Ascending aorta (tissue), 2 donors: ENCODE measurements around the gene AGPS. TPM values are rescaled to one million over a fixed set of nuclear protein-coding genes. Genes with fewer than 3 reads are reported as not detected.

Experiments
- DNase-seq, 2 donors: peaks; one replicate each; pipeline ENCODE4 v3.0.0-alpha.2; 2019; ENCODE audit warnings: low spot score in 2 of 2
- H3K27ac ChIP-seq, 2 donors: fragments of 200-600 bp; sonication (generic); one replicate each; pipeline ENCODE4 v1.5.1; 2016 to 2017; ENCODE audit warnings: mild to moderate bottlenecking in 1 of 2
- H3K27me3 ChIP-seq: fragments of 200-600 bp; sonication (generic); one replicate; pipeline ENCODE4 v1.5.1; 2017
- H3K36me3 ChIP-seq, 2 donors: fragments of 200-600 bp; sonication (generic); one replicate each; pipeline ENCODE4 v1.5.1; 2016
- H3K4me1 ChIP-seq, 2 donors: fragments of 200-600 bp; sonication (generic); one replicate each; pipeline ENCODE4 v1.5.1; 2016 to 2017; ENCODE audit warnings: mild to moderate bottlenecking in 1 of 2
- H3K4me3 ChIP-seq, 2 donors: fragments of 200-600 bp; sonication (generic); one replicate each; pipeline ENCODE4 v1.5.1; 2016 to 2017; ENCODE audit warnings: mild to moderate bottlenecking in 1 of 2
- H3K9me3 ChIP-seq, 2 donors: fragments of 200-600 bp; sonication (generic); one replicate each; pipeline ENCODE4 v1.5.1; 2016
- CTCF ChIP-seq, 3 experiments: fragments of 200-600 bp in 2 of 3; fragments of 450-650 bp in 1 of 3; sonication (generic) in 2 of 3; IDR thresholded peaks; one replicate each; pipeline ENCODE4 v1.5.1; 2016 to 2019; ENCODE audit warnings: antibody characterized with exemption in 3 of 3, mild to moderate bottlenecking in 1 of 3, moderate library complexity in 1 of 3
- intact Hi-C: fragments of 100-400 bp; cut with DNase I; formaldehyde crosslinking; loops from one replicate; pipeline ENCODE4 v1.15.1; 2023
- total RNA-seq: library from RNA; depleted of rRNA; stranded (reverse); fragments of >200 nt; gene quantifications from one replicate; pipeline ENCODE4 v1.1.0, GENCODE V29; 2016

The AGPS gene
- total RNA-seq, 1 donor from 2014 or later, result 15.9 TPM

GRCh38 chr2:177551989-177552421, 159.4 kb downstream of the AGPS start:
- intact Hi-C loops, result loop anchor here (5.0 kb wide), 3 partner anchors 220 to 390 kb away; no protein-coding TSS in a partner anchor
- no peak for TF ChIP-seq CTCF (IDR thresholded peaks at IDR 0.05)
- peak in 1 of 2 donors; percentile 68 for DNase-seq

GRCh38 chr2:177552422-177553175, 160.0 kb downstream of the AGPS start:
- Histone ChIP-seq H3K27ac (peak overlapping the region; percentile 87 to 95), H3K36me3 (no peaks in the 10 kb centered on the region), H3K27me3 (no peaks in the 10 kb centered on the region), H3K4me1 (peaks cover 0 to 3% of the 10 kb centered on the region in 2 donors), H3K4me3 (peak overlapping the region; percentile 89 to 96), H3K9me3 (no peaks in the 10 kb centered on the region)
- intact Hi-C loops, result loop anchor here (1.0 to 5.0 kb wide), 4 partner anchors 66 to 390 kb away; a partner anchor contains a TSS
- TF ChIP-seq CTCF (IDR thresholded peaks at IDR 0.05), result no peak
- peak; percentile 46 to 92 for DNase-seq

More at GRCh38 chr2:177551989-177552421, 159.4 kb downstream of the AGPS start:
- Histone ChIP-seq H3K27ac (peak overlapping the region in 1 of 2 donors; percentile 95), H3K9me3 (no peaks in the 10 kb centered on the region), H3K36me3 (no peaks in the 10 kb centered on the region), H3K4me3 (peak overlapping the region; percentile 89 to 96), H3K4me1 (peaks cover 0 to 3% of the 10 kb centered on the region in 2 donors), H3K27me3 (no peaks in the 10 kb centered on the region)

DNA sequence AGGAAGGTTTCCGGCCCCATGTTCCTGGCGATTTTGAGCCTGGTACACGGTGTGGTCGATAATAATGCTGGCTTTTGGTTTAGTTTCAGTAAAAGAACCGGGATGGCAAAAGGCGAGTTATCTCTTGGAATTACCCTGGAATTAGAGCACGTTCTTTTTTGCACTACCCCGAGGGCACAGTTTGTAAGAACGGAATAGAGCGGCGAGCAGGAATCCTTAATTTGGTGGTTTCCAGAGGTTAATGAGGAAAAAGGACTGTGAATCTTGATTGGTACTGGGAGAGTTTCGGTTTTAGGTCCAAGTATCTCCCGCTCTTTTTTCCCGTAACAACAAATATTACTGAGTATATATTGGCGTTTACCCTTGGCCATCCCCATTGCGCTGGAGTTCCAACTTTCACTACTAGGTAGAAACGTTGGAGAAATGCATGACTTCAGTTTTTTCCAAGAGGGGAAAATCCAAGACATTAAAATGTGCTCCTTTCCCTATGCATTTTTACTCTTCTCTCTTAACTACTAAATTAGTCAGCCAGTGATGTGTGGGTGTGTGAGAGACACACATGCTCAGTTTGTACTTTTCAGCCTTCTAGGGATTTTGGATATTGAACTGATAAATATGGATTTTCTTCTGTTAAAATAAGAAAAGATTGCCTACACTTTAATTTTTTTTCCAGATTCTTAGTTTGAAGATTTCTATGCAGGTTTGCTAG, 160.8 kb downstream of the AGPS start:
- H3K27me3 ChIP-seq, result no peaks in the 10 kb centered on the region
- no peak for TF ChIP-seq CTCF (IDR thresholded peaks at IDR 0.05)
- peaks cover 0 to 3% of the 10 kb centered on the region in 2 donors for H3K4me1 ChIP-seq
- no peaks in the 10 kb centered on the region for H3K9me3 ChIP-seq
- H3K36me3 ChIP-seq, result no peaks in the 10 kb centered on the region
- H3K4me3 ChIP-seq, result peak overlapping the region; percentile 89 to 96
- no peak for DNase-seq
- intact Hi-C loops, result loop anchor here (1.0 to 5.0 kb wide), 4 partner anchors 65 to 391 kb away; a partner anchor contains a TSS
- peak overlapping the region; percentile 87 to 95 for H3K27ac ChIP-seq

DNA sequence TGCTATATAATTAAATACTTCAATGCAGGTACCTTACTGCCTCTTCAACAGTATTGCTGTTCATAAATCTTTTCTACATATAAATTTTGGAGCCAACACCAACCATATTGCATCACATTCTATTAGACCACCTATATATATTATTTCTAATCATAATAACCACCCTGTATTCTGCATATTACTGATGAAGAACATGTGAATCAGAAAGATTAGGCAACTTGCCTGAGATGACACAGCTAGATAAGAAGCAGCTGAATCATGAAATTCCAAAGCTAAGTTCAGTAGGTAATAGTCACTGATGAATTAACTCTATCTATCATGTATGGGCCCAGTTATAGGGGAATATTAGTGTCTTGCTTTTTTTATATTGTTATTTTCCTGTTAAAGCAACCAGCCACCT, 161.8 kb downstream of the AGPS start:
- Histone ChIP-seq H3K36me3 (no peaks in the 10 kb centered on the region), H3K27ac (no peak overlapping the region), H3K27me3 (no peaks in the 10 kb centered on the region), H3K4me1 (peaks cover 0 to 3% of the 10 kb centered on the region in 2 donors), H3K9me3 (no peaks in the 10 kb centered on the region), H3K4me3 (no peak overlapping the region)
- no peak for DNase-seq
- intact Hi-C loops, result loop anchor here (5.0 kb wide), 3 partner anchors 222 to 392 kb away; no protein-coding TSS in a partner anchor
- no peak for TF ChIP-seq CTCF (IDR thresholded peaks at IDR 0.05)

GRCh38 chr2:177556153-177556552, 163.6 kb downstream of the AGPS start:
- intact Hi-C loops, result no loop called here
- no peaks in the 10 kb centered on the region for H3K9me3 ChIP-seq
- H3K4me3 ChIP-seq, result no peak overlapping the region
- DNase-seq, result no peak
- no peaks in the 10 kb centered on the region for H3K36me3 ChIP-seq
- no peak for TF ChIP-seq CTCF (IDR thresholded peaks at IDR 0.05)
- H3K4me1 ChIP-seq, result peaks cover 0 to 3% of the 10 kb centered on the region in 2 donors
- H3K27ac ChIP-seq, result no peak overlapping the region
- no peaks in the 10 kb centered on the region for H3K27me3 ChIP-seq
